H1 (cell line): Measurements from ENCODE around the gene RIPPLY1.

Source experiments
- CHD2 ChIP-seq: IDR thresholded peaks from 2 replicates; pipeline ENCODE4 v1.6.1; 2012; ENCODE audit warnings: low read length, improper control_type of control experiment
- CTCF ChIP-seq, 3 experiments: IDR thresholded peaks; 1 replicate in 2 of 3; 2 replicates in 1 of 3; pipeline versions ENCODE4 v1.5.1 to v1.6.1; 2011; ENCODE audit warnings: low read length in 3 of 3, mild to moderate bottlenecking in 3 of 3, inconsistent platforms in 2 of 3, low read depth in 1 of 3, moderate library complexity in 1 of 3; ENCODE audit not compliant: insufficient read depth in 1 of 3; ENCODE audit errors: control extremely low read depth in 1 of 3
- EZH2 ChIP-seq: fragments of 200-600 bp; sonication (generic); IDR thresholded peaks from 2 replicates; pipeline ENCODE4 v1.7.1; 2012; ENCODE audit warnings: low read depth, mild to moderate bottlenecking, moderate library complexity, low read length, inconsistent platforms; ENCODE audit not compliant: severe bottlenecking
- HDAC2 ChIP-seq, 2 experiments: fragments of 300-600 bp in 1 of 2; sonication (generic) in 1 of 2; IDR thresholded peaks; 2 replicates each; pipeline ENCODE4 v1.6.1; 2011 to 2012; ENCODE audit warnings: low read depth in 2 of 2, low read length in 2 of 2, mild to moderate bottlenecking in 2 of 2, moderate library complexity in 2 of 2, borderline replicate concordance in 1 of 2, inconsistent platforms in 1 of 2
- NRF1 ChIP-seq: IDR thresholded peaks from 2 replicates; pipeline ENCODE4 v1.6.1; 2011; ENCODE audit warnings: mild to moderate bottlenecking, low read depth, low read length, improper control_type of control experiment
- RFX5 ChIP-seq: IDR thresholded peaks from 2 replicates; pipeline ENCODE4 v1.6.1; 2011; ENCODE audit warnings: low read depth, low read length, improper control_type of control experiment, borderline replicate concordance
- RXRA ChIP-seq: IDR thresholded peaks from 2 replicates; pipeline ENCODE4 v1.6.1; 2011; ENCODE audit warnings: low read depth, mild to moderate bottlenecking, low read length, moderate library complexity; ENCODE audit not compliant: insufficient read depth
- SUZ12 ChIP-seq: fragments of 200-600 bp; sonication (generic); IDR thresholded peaks from 2 replicates; pipeline ENCODE4 v1.6.1; 2012; ENCODE audit warnings: mild to moderate bottlenecking, inconsistent platforms, low read length, moderate library complexity, mixed read lengths
- TAF1 ChIP-seq: IDR thresholded peaks from 2 replicates; pipeline ENCODE4 v1.6.1; 2011; ENCODE audit warnings: mild to moderate bottlenecking, low read depth, low read length
- USF2 ChIP-seq: IDR thresholded peaks from 2 replicates; pipeline ENCODE4 v1.6.1; 2011; ENCODE audit warnings: low read length, improper control_type of control experiment
- YY1 ChIP-seq: IDR thresholded peaks from 2 replicates; pipeline ENCODE4 v1.6.1; 2011; ENCODE audit warnings: low read depth, mild to moderate bottlenecking, low read length

GRCh38 chrX:106927700-106928099 lies 24.6 kb upstream of the RIPPLY1 start:
- no peak for TF ChIP-seq EZH2
- no peak for TF ChIP-seq CTCF (IDR thresholded peaks at IDR 0.05; ENCODE audit: control extremely low read depth in 1 of 3, insufficient read depth in 1 of 3, low read depth in 1 of 3, low read length in 3 of 3)
- no peak for TF ChIP-seq YY1
- TF ChIP-seq RXRA = no peak
- no peak for TF ChIP-seq RFX5
- no peak for TF ChIP-seq TAF1
- no peak for TF ChIP-seq SUZ12
- no peak for TF ChIP-seq CHD2
- TF ChIP-seq NRF1 = no peak
- no peak for TF ChIP-seq HDAC2 (IDR thresholded peaks at IDR 0.05; ENCODE audit: borderline replicate concordance in 1 of 2, low read depth in 2 of 2, low read length in 2 of 2)
- TF ChIP-seq USF2 = no peak
